H9 (cell line): Measurements from ENCODE around the gene SHANK3. TPM values are rescaled to one million over a fixed set of nuclear protein-coding genes. Genes with fewer than 3 reads are reported as not detected.

Experiments
- DNase-seq: peaks from one replicate; pipeline ENCODE4 v3.0.0-alpha.2; 2017
- H2AFZ ChIP-seq: one replicate; pipeline ENCODE4 v1.6.1; 2013; ENCODE audit warnings: mild to moderate bottlenecking, low read length, control low read depth, moderate library complexity
- H2AK5ac ChIP-seq: 2 replicates; pipeline ENCODE4 v1.6.1; 2013; ENCODE audit warnings: low read length, control low read depth, mixed read lengths; ENCODE audit not compliant: insufficient read length
- H2BK120ac ChIP-seq: one replicate; pipeline ENCODE4 v1.6.1; 2013; ENCODE audit warnings: low read depth, mild to moderate bottlenecking, low read length, control low read depth, inconsistent platforms; ENCODE audit not compliant: poor library complexity, severe bottlenecking
- H2BK12ac ChIP-seq: 2 replicates; pipeline ENCODE4 v1.6.1; 2013; ENCODE audit warnings: low read length, control low read depth, mixed read lengths, low read depth; ENCODE audit not compliant: insufficient read length
- H2BK15ac ChIP-seq: 2 replicates; pipeline ENCODE4 v1.6.1; 2013; ENCODE audit warnings: low read depth, low read length, control low read depth
- H2BK20ac ChIP-seq: one replicate; pipeline ENCODE4 v1.6.1; 2013; ENCODE audit warnings: low read depth, mild to moderate bottlenecking, low read length, control low read depth, inconsistent platforms; ENCODE audit not compliant: poor library complexity, severe bottlenecking
- H2BK5ac ChIP-seq: 2 replicates; pipeline ENCODE4 v1.6.1; 2013; ENCODE audit warnings: low read length, control low read depth, mixed read lengths; ENCODE audit not compliant: insufficient read length
- H3K14ac ChIP-seq: 2 replicates; pipeline ENCODE4 v1.6.1; 2013; ENCODE audit warnings: low read length, control low read depth; ENCODE audit not compliant: insufficient read depth
- H3K18ac ChIP-seq: 2 replicates; pipeline ENCODE4 v1.6.1; 2013; ENCODE audit warnings: low read depth, mild to moderate bottlenecking, mixed read lengths, low read length, control low read depth; ENCODE audit not compliant: insufficient read length
- H3K23ac ChIP-seq: 2 replicates; pipeline ENCODE4 v1.6.1; 2013; ENCODE audit warnings: low read length, control low read depth, mixed read lengths, low read depth; ENCODE audit not compliant: insufficient read length
- H3K23me2 ChIP-seq: 2 replicates; pipeline ENCODE4 v1.6.1; 2013; ENCODE audit warnings: low read depth, mild to moderate bottlenecking, mixed read lengths, low read length, control low read depth; ENCODE audit not compliant: insufficient read length, poor library complexity, severe bottlenecking
- H3K27ac ChIP-seq: 2 replicates; pipeline ENCODE4 v1.5.1; 2013; ENCODE audit warnings: low read length, control low read depth, mixed read lengths, low read depth; ENCODE audit not compliant: insufficient read length
- H3K27me3 ChIP-seq: 2 replicates; pipeline ENCODE4 v1.6.1; 2013; ENCODE audit warnings: low read length, control low read depth, inconsistent platforms; ENCODE audit not compliant: insufficient read depth
- H3K4ac ChIP-seq: 2 replicates; pipeline ENCODE4 v1.6.1; 2013; ENCODE audit warnings: low read depth, mild to moderate bottlenecking, control low read depth, inconsistent platforms, low read length, moderate library complexity
- H3K4me1 ChIP-seq: 2 replicates; pipeline ENCODE4 v1.6.1; 2013; ENCODE audit warnings: low read length, control low read depth, inconsistent platforms; ENCODE audit not compliant: insufficient read depth
- H3K4me2 ChIP-seq: 2 replicates; pipeline ENCODE4 v1.6.1; 2013; ENCODE audit warnings: low read length, control low read depth, mixed read lengths; ENCODE audit not compliant: insufficient read length, insufficient read depth
- H3K56ac ChIP-seq: 2 replicates; pipeline ENCODE4 v1.6.1; 2013; ENCODE audit warnings: low read depth, mild to moderate bottlenecking, mixed read lengths, low read length, control low read depth; ENCODE audit not compliant: insufficient read length
- H3K79me1 ChIP-seq: 2 replicates; pipeline ENCODE4 v1.6.1; 2013; ENCODE audit warnings: low read depth, mild to moderate bottlenecking, moderate library complexity, low read length, control low read depth, inconsistent platforms; ENCODE audit not compliant: insufficient read depth, poor library complexity, severe bottlenecking
- H3K79me2 ChIP-seq: 2 replicates; pipeline ENCODE4 v1.6.1; 2013; ENCODE audit warnings: low read length, control low read depth, inconsistent platforms; ENCODE audit not compliant: insufficient read depth
- H3K9ac ChIP-seq: 2 replicates; pipeline ENCODE4 v1.6.1; 2013; ENCODE audit warnings: low read length, control low read depth, mixed read lengths; ENCODE audit not compliant: insufficient read length; ENCODE audit errors: extremely low read depth
- H3K9me3 ChIP-seq: one replicate; pipeline ENCODE4 v1.6.1; 2013; ENCODE audit warnings: low read depth, low read length, inconsistent platforms; ENCODE audit not compliant: control insufficient read depth
- H3T11ph ChIP-seq: one replicate; pipeline ENCODE4 v1.6.1; 2013; ENCODE audit warnings: mild to moderate bottlenecking, low read length, control low read depth, inconsistent platforms
- H4K20me1 ChIP-seq: one replicate; pipeline ENCODE4 v1.6.1; 2013; ENCODE audit not compliant: control insufficient read depth, insufficient read length, insufficient read depth
- H4K5ac ChIP-seq: 2 replicates; pipeline ENCODE4 v1.6.1; 2013; ENCODE audit warnings: low read depth, mild to moderate bottlenecking, mixed read lengths, low read length, control low read depth; ENCODE audit not compliant: insufficient read length
- H4K8ac ChIP-seq: replicated peaks from 2 replicates; pipeline ENCODE4 v1.6.1; 2013; ENCODE audit warnings: low read length, control low read depth, mixed read lengths, low read depth; ENCODE audit not compliant: insufficient read length
- H4K91ac ChIP-seq: 2 replicates; pipeline ENCODE4 v1.6.1; 2013; ENCODE audit warnings: low read depth, mild to moderate bottlenecking, moderate library complexity, mixed read lengths, low read length, control low read depth; ENCODE audit not compliant: insufficient read length
- H3K27ac Mint-ChIP-seq, 3 experiments: 2 replicates in 2 of 3; 3 replicates in 1 of 3; pipeline ENCODE4 v1.8.0; 2020 to 2021; ENCODE audit warnings: mixed read lengths in 3 of 3, mild to moderate bottlenecking in 1 of 3, moderate library complexity in 1 of 3
- H3K27me3 Mint-ChIP-seq: 2 replicates; pipeline ENCODE4 v1.8.0; 2021; ENCODE audit warnings: low read depth, mild to moderate bottlenecking, moderate library complexity, mixed read lengths
- H3K36me3 Mint-ChIP-seq, 3 experiments: 2 replicates in 2 of 3; 3 replicates in 1 of 3; pipeline ENCODE4 v1.8.0; 2020 to 2021; ENCODE audit warnings: low read depth in 3 of 3, mixed read lengths in 3 of 3; ENCODE audit not compliant: insufficient read depth in 1 of 3
- H3K4me1 Mint-ChIP-seq, 2 experiments: 2 replicates each; pipeline ENCODE4 v1.8.0; 2020; ENCODE audit warnings: mixed read lengths in 2 of 2
- H3K4me3 Mint-ChIP-seq, 2 experiments: 2 replicates in 1 of 2; 3 replicates in 1 of 2; pipeline ENCODE4 v1.8.0; 2020 to 2021; ENCODE audit warnings: mild to moderate bottlenecking in 2 of 2, mixed read lengths in 2 of 2, moderate library complexity in 1 of 2
- H3K9me3 Mint-ChIP-seq, 2 experiments: 2 replicates in 1 of 2; 3 replicates in 1 of 2; pipeline ENCODE4 v1.8.0; 2020; ENCODE audit warnings: mild to moderate bottlenecking in 2 of 2, mixed read lengths in 2 of 2, moderate library complexity in 1 of 2
- CTCF ChIP-seq: fragments of 200-600 bp; sonication (generic); conservative IDR thresholded peaks from 3 replicates; pipeline ENCODE4 v1.8.0; 2021; ENCODE audit warnings: antibody characterized with exemption, mild to moderate bottlenecking
- WGBS: extraction: QIAGEN DNeasy Blood & Tissue Kit; methylation state at CpG from one replicate; pipeline ENCODE4 v1.1.7; 2013; ENCODE audit warnings: missing lambda C conversion rate, low lambda C conversion rate, mixed read lengths; ENCODE audit not compliant: insufficient read length; ENCODE audit errors: extremely low coverage; 5-methylcytosine and 5-hydroxymethylcytosine counted together
- total RNA-seq: library from RNA; stranded (reverse); gene quantifications from 2 replicates; pipeline ENCODE4 v1.2.1, GENCODE V29; 2021

Gene SHANK3
- total RNA-seq, 1 experiment from 2014 or later: 8.7 TPM

- Histone ChIP-seq H4K20me1 (no peaks in the 10 kb centered on the region), H2AK5ac (no peak overlapping the region), H3K18ac (no peak overlapping the region), H3K4me1 (no peaks in the 10 kb centered on the region), H2BK15ac (no peak overlapping the region), H2BK120ac (no peak overlapping the region), H3K23ac (no peak overlapping the region), H4K91ac (no peak overlapping the region), H3K14ac (no peak overlapping the region), H3K9me3 (no peaks in the 10 kb centered on the region), H3K27me3 (peaks cover 16% of the 10 kb centered on the region; the same call in 1 of the 2 replicates), H3K79me1 (no peaks in the 10 kb centered on the region), H3K4me2 (no peak overlapping the region), H3T11ph (no peak overlapping the region), H2BK12ac (no peak overlapping the region), H3K23me2 (peaks cover under 1% of the 10 kb centered on the region), H3K27ac (no peak overlapping the region), H2AFZ (no peak overlapping the region), H2BK5ac (no peak overlapping the region), H4K8ac (no peak overlapping the region), H4K5ac (no peak overlapping the region), H3K4ac (no peak overlapping the region), H3K79me2 (no peaks in the 10 kb centered on the region), H3K56ac (no peak overlapping the region), H2BK20ac (no peak overlapping the region), H3K9ac (no peak overlapping the region)
- H3K27ac Mint-ChIP-seq: no peak overlapping the region
- WGBS: no CpG with 5 or more reads among the region's 22 CpGs
- H3K4me1 Mint-ChIP-seq: peaks cover 0 to 4% of the 10 kb centered on the region in 2 experiments; a peak in 1 of 4 replicates
- no peak for DNase-seq
- H3K4me3 Mint-ChIP-seq: no peak overlapping the region
- H3K36me3 Mint-ChIP-seq: peaks cover 0 to 4% (median 4%) of the 10 kb centered on the region in 3 experiments; a peak in 3 of 7 replicates
- peaks cover 41% of the 10 kb centered on the region for H3K27me3 Mint-ChIP-seq
- no peak for TF ChIP-seq CTCF
- H3K9me3 Mint-ChIP-seq: no peaks in the 10 kb centered on the region; a peak in 1 of 5 replicates
Observed at GRCh38 chr22:50714631-50715179, 42.1 kb downstream of the SHANK3 start.
